ENCODE data around the gene CRIP1. TPM values are rescaled to one million over a fixed set of nuclear protein-coding genes. Genes with fewer than 3 reads are reported as not detected.

The CRIP1 gene
- total and polyA plus RNA-seq, 8 donors = 71.5 to 281 (median 112) TPM

GRCh38 chr14:105482486-105483110 is 4.1 kb upstream of the CRIP1 start:
- DNase-seq = no peak
- Histone ChIP-seq H3K36me3 (peaks cover 0 to 18% of the 10 kb centered on the region in 2 donors), H3K27ac (peak overlapping the region; percentile 92 to 97), H3K4me3 (no peak overlapping the region), H3K4me1 (peaks cover 50 to 89% of the 10 kb centered on the region in 2 donors), H3K27me3 (peaks cover 0 to 84% of the 10 kb centered on the region in 2 donors), H3K9me3 (no peaks in the 10 kb centered on the region)
- intact Hi-C loops (cut with DNase I) = no loop called here
- TF ChIP-seq CTCF (IDR thresholded peaks at IDR 0.05) = no peak
- ATAC-seq = no peak

GRCh38 chr14:105483300-105484068 is 3.2 kb upstream of the CRIP1 start:
- ATAC-seq = no peak
- H3K27me3 ChIP-seq = peaks cover 0 to 84% of the 10 kb centered on the region in 2 donors
- H3K36me3 ChIP-seq = peaks cover 0 to 14% of the 10 kb centered on the region in 2 donors
- TF ChIP-seq CTCF (IDR thresholded peaks at IDR 0.05) = no peak
- H3K27ac ChIP-seq = peak overlapping the region; percentile 92 to 97
- no peak overlapping the region for H3K4me3 ChIP-seq
- no peak for DNase-seq
- H3K9me3 ChIP-seq = no peaks in the 10 kb centered on the region
- intact Hi-C loops (cut with DNase I) = no loop called here
- peaks cover 51 to 95% of the 10 kb centered on the region in 2 donors for H3K4me1 ChIP-seq

GRCh38 chr14:105484069-105484996 is 2.4 kb upstream of the CRIP1 start:
- DNase-seq (peak in 1 of 4 donors; percentile 52), ATAC-seq (no peak)
- Histone ChIP-seq H3K27me3 (peaks cover 0 to 76% of the 10 kb centered on the region in 2 donors), H3K4me3 (no peak overlapping the region), H3K27ac (peak overlapping the region in 1 of 2 donors; percentile 97), H3K9me3 (no peaks in the 10 kb centered on the region), H3K36me3 (peaks cover 0 to 5% of the 10 kb centered on the region in 2 donors), H3K4me1 (peaks cover 59 to 98% of the 10 kb centered on the region in 2 donors)
- TF ChIP-seq CTCF (IDR thresholded peaks at IDR 0.05) = no peak
- intact Hi-C loops (cut with DNase I) = no loop called here

- intact Hi-C loops (cut with DNase I) = loop anchor here in 1 of 2 donors (5.0 kb wide), 1 partner anchor 113 kb away; no protein-coding TSS in a partner anchor
- ATAC-seq = no peak
- Histone ChIP-seq H3K27ac (peak overlapping the region in 1 of 2 donors; percentile 97), H3K4me3 (no peak overlapping the region), H3K9me3 (no peaks in the 10 kb centered on the region), H3K36me3 (no peaks in the 10 kb centered on the region), H3K27me3 (peaks cover 0 to 70% of the 10 kb centered on the region in 2 donors), H3K4me1 (peaks cover 61 to 99% of the 10 kb centered on the region in 2 donors)
- TF ChIP-seq CTCF (IDR thresholded peaks at IDR 0.05) = no peak
- DNase-seq = no peak
Observed at GRCh38 chr14:105484997-105485393, 1.7 kb upstream of the CRIP1 start.

Measured in left lung (tissue), 10 donors.